H1 (cell line): ENCODE measurements around the gene ZNHIT3. TPM values are rescaled to one million over a fixed set of nuclear protein-coding genes. Genes with fewer than 3 reads are reported as not detected.

ENCODE experiments used
- ASH2L ChIP-seq: fragments of 200-600, 300-600 bp; sonication (generic); IDR thresholded peaks from one replicate; pipeline ENCODE4 v1.7.1; 2017; ENCODE audit warnings: low read length
- CEBPB ChIP-seq: IDR thresholded peaks from 2 replicates; pipeline ENCODE4 v1.6.1; 2012; ENCODE audit warnings: low read depth, low read length
- EGR1 ChIP-seq: IDR thresholded peaks from 2 replicates; pipeline ENCODE4 v1.6.1; 2011; ENCODE audit warnings: low read depth, low read length, borderline replicate concordance
- EZH2 ChIP-seq: fragments of 200-600 bp; sonication (generic); IDR thresholded peaks from 2 replicates; pipeline ENCODE4 v1.7.1; 2012; ENCODE audit warnings: low read depth, mild to moderate bottlenecking, moderate library complexity, low read length, inconsistent platforms; ENCODE audit not compliant: severe bottlenecking
- JUND ChIP-seq: IDR thresholded peaks from 2 replicates; pipeline ENCODE4 v1.6.1; 2011; ENCODE audit warnings: mild to moderate bottlenecking, improper control_type of control experiment, low read length
- POLR2A ChIP-seq, 2 experiments: IDR thresholded peaks; 1 replicate in 1 of 2; 2 replicates in 1 of 2; pipeline ENCODE4 v1.6.1; 2011; ENCODE audit warnings: low read depth in 2 of 2, low read length in 2 of 2, mild to moderate bottlenecking in 2 of 2; ENCODE audit errors: control extremely low read depth in 1 of 2
- POU5F1 ChIP-seq: IDR thresholded peaks from 2 replicates; pipeline ENCODE4 v1.6.1; 2011; ENCODE audit warnings: low read depth, mild to moderate bottlenecking, low read length, moderate library complexity
- SRF ChIP-seq: IDR thresholded peaks from 2 replicates; pipeline ENCODE4 v1.6.1; 2011; ENCODE audit warnings: mild to moderate bottlenecking, low read depth, low read length, moderate library complexity
- polyA plus RNA-seq, 7 experiments: library from polyadenylated mRNA; depleted of rRNA in 3 of 7; stranded (reverse) in 5 of 7; unstranded in 2 of 7; fragments of >200 nt in 5 of 7; fragments of 200-250 nt in 2 of 7; gene quantifications; 1 replicate in 5 of 7; 2 replicates in 1 of 7; 4 replicates in 1 of 7; pipeline versions ENCODE4 v1.2.1 to v1.2.3, GENCODE V29; 2011 to 2013; ENCODE audit warnings: missing spikeins in 2 of 7, mixed read lengths in 2 of 7
- total RNA-seq: library from RNA; stranded (reverse); fragmentation: NEBNext Ultra II Directional; extraction: Animal tissue kit (Norgen Biotek cat#: 25700); gene quantifications from 2 replicates; pipeline ENCODE4 v1.2.1, GENCODE V29; 2021
- TF ChIP-seq, protein P1 (sequence below): fragments of 300-600 bp; sonication (generic); IDR thresholded peaks from 2 replicates; pipeline ENCODE4 v1.7.1; 2012; ENCODE audit warnings: low read length, moderate library complexity, mild to moderate bottlenecking, inconsistent platforms; ENCODE audit not compliant: insufficient replicate concordance

ZNHIT3 gene
- total and polyA plus RNA-seq, 2 of the 8 experiments (the other 6 are each of a cell fraction or from before 2014, with no cell fraction given), result 59.1 to 147 TPM

DNA sequence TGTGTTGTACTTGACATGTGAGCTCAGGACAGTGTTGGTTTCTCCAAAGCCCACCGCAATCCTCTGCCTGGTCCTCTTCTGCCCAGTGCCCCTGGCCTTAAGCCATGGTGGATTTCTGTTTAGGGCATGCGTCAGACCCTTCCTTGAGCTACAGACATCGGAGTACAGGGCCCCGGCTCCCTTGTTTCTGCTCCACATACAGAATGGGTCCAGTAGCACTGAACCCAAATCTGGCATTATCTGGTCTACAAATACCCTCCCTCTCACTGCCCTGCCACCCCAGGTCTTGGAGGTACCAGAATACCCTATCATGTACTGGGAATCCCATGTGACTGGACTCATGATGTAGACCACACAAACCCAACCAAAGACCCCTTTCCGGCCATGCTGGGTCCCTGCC lies 27.4 kb upstream of the ZNHIT3 start (continued):
- no peak for TF ChIP-seq ASH2L
- TF ChIP-seq, protein P1, sequence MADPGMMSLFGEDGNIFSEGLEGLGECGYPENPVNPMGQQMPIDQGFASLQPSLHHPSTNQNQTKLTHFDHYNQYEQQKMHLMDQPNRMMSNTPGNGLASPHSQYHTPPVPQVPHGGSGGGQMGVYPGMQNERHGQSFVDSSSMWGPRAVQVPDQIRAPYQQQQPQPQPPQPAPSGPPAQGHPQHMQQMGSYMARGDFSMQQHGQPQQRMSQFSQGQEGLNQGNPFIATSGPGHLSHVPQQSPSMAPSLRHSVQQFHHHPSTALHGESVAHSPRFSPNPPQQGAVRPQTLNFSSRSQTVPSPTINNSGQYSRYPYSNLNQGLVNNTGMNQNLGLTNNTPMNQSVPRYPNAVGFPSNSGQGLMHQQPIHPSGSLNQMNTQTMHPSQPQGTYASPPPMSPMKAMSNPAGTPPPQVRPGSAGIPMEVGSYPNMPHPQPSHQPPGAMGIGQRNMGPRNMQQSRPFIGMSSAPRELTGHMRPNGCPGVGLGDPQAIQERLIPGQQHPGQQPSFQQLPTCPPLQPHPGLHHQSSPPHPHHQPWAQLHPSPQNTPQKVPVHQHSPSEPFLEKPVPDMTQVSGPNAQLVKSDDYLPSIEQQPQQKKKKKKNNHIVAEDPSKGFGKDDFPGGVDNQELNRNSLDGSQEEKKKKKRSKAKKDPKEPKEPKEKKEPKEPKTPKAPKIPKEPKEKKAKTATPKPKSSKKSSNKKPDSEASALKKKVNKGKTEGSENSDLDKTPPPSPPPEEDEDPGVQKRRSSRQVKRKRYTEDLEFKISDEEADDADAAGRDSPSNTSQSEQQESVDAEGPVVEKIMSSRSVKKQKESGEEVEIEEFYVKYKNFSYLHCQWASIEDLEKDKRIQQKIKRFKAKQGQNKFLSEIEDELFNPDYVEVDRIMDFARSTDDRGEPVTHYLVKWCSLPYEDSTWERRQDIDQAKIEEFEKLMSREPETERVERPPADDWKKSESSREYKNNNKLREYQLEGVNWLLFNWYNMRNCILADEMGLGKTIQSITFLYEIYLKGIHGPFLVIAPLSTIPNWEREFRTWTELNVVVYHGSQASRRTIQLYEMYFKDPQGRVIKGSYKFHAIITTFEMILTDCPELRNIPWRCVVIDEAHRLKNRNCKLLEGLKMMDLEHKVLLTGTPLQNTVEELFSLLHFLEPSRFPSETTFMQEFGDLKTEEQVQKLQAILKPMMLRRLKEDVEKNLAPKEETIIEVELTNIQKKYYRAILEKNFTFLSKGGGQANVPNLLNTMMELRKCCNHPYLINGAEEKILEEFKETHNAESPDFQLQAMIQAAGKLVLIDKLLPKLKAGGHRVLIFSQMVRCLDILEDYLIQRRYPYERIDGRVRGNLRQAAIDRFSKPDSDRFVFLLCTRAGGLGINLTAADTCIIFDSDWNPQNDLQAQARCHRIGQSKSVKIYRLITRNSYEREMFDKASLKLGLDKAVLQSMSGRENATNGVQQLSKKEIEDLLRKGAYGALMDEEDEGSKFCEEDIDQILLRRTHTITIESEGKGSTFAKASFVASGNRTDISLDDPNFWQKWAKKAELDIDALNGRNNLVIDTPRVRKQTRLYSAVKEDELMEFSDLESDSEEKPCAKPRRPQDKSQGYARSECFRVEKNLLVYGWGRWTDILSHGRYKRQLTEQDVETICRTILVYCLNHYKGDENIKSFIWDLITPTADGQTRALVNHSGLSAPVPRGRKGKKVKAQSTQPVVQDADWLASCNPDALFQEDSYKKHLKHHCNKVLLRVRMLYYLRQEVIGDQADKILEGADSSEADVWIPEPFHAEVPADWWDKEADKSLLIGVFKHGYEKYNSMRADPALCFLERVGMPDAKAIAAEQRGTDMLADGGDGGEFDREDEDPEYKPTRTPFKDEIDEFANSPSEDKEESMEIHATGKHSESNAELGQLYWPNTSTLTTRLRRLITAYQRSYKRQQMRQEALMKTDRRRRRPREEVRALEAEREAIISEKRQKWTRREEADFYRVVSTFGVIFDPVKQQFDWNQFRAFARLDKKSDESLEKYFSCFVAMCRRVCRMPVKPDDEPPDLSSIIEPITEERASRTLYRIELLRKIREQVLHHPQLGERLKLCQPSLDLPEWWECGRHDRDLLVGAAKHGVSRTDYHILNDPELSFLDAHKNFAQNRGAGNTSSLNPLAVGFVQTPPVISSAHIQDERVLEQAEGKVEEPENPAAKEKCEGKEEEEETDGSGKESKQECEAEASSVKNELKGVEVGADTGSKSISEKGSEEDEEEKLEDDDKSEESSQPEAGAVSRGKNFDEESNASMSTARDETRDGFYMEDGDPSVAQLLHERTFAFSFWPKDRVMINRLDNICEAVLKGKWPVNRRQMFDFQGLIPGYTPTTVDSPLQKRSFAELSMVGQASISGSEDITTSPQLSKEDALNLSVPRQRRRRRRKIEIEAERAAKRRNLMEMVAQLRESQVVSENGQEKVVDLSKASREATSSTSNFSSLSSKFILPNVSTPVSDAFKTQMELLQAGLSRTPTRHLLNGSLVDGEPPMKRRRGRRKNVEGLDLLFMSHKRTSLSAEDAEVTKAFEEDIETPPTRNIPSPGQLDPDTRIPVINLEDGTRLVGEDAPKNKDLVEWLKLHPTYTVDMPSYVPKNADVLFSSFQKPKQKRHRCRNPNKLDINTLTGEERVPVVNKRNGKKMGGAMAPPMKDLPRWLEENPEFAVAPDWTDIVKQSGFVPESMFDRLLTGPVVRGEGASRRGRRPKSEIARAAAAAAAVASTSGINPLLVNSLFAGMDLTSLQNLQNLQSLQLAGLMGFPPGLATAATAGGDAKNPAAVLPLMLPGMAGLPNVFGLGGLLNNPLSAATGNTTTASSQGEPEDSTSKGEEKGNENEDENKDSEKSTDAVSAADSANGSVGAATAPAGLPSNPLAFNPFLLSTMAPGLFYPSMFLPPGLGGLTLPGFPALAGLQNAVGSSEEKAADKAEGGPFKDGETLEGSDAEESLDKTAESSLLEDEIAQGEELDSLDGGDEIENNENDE, result no peak
- TF ChIP-seq JUND, result no peak
- no peak for TF ChIP-seq CEBPB
- TF ChIP-seq EZH2, result no peak
- no peak for TF ChIP-seq POU5F1
- no peak for TF ChIP-seq POLR2A (IDR thresholded peaks at IDR 0.05; ENCODE audit: control extremely low read depth in 1 of 2, low read depth in 2 of 2, low read length in 2 of 2)
- no peak for TF ChIP-seq SRF
- TF ChIP-seq EGR1, result no peak
- TF ChIP-seq, all 59 proteins: peak for 0
